NCI-H226 (cell line): ENCODE measurements around the gene DNASE1L2.
A peak's percentile ranks its signal among the peaks of the same experiment; 100 is the strongest.
"Not testable (repeated sequence)": the region's sequence is repeated elsewhere in the genome, so short reads cannot be mapped to it uniquely, and the experiment has no call there.

Experiments
- DNase-seq: peaks from one replicate; pipeline ENCODE4 v3.0.0-alpha.2; 2015

DNASE1L2 gene

GRCh38 chr16:2242598-2242997 lies 6.4 kb downstream of the DNASE1L2 start:
- DNase-seq = no peak

- no peak for DNase-seq
Measured at GRCh38 chr16:2243031-2243528, 6.8 kb downstream of the DNASE1L2 start.

- DNase-seq = no peak
Measured at GRCh38 chr16:2243781-2244180, 7.5 kb downstream of the DNASE1L2 start.

- DNase-seq = no peak
Measured at GRCh38 chr16:2244301-2244700, 8.1 kb downstream of the DNASE1L2 start.

GRCh38 chr16:2244926-2245795 lies 8.9 kb downstream of the DNASE1L2 start:
- DNase-seq = no peak

- DNase-seq = no peak
Measured at GRCh38 chr16:2246301-2246885, 10.1 kb downstream of the DNASE1L2 start.

- peak; percentile 42 for DNase-seq
Measured at GRCh38 chr16:2250652-2251295, 14.5 kb downstream of the DNASE1L2 start.

- DNase-seq = peak; percentile 92
Measured at GRCh38 chr16:2251296-2252111, 15.3 kb downstream of the DNASE1L2 start, which contains the start of gene ECI1. TSS of gene ECI1 (minus strand) at chr16:2251587. CDS start at chr16:2251566, 21 bp downstream.

- DNase-seq = no peak
Measured at GRCh38 chr16:2252806-2253148, 16.5 kb downstream of the DNASE1L2 start.

- no peak for DNase-seq
Measured at GRCh38 chr16:2253293-2253692, 17.0 kb downstream of the DNASE1L2 start.

- no peak for DNase-seq
Measured at GRCh38 chr16:2256531-2257140, 20.4 kb downstream of the DNASE1L2 start.

- DNase-seq = no peak
Measured at GRCh38 chr16:2257726-2258125, 21.5 kb downstream of the DNASE1L2 start.

GRCh38 chr16:2258530-2258929 lies 22.3 kb downstream of the DNASE1L2 start:
- not testable (repeated sequence) for DNase-seq

GRCh38 chr16:2260250-2260649 lies 24.0 kb downstream of the DNASE1L2 start:
- DNase-seq = no peak

GRCh38 chr16:2263026-2263425 lies 26.8 kb downstream of the DNASE1L2 start:
- DNase-seq = not testable (repeated sequence)

GRCh38 chr16:2266887-2267286 lies 30.6 kb downstream of the DNASE1L2 start:
- DNase-seq = not testable (repeated sequence)

- DNase-seq = not testable (repeated sequence)
Measured at GRCh38 chr16:2267505-2267912, 31.3 kb downstream of the DNASE1L2 start.

- DNase-seq = peak; percentile 95
Measured at GRCh38 chr16:2267913-2268666, 31.8 kb downstream of the DNASE1L2 start, which contains the start of gene RNPS1. TSS of gene RNPS1 (minus strand) at chr16:2268126. CDS start at chr16:2264643, 3,483 bp downstream.

GRCh38 chr16:2270070-2270462 lies 33.8 kb downstream of the DNASE1L2 start:
- no peak for DNase-seq

- no peak for DNase-seq
Measured at GRCh38 chr16:2270588-2271470, 34.6 kb downstream of the DNASE1L2 start.
